SH-SY5Y (cell line): ENCODE results near the gene PAX2.

Experiments
- GATA2 ChIP-seq: IDR thresholded peaks from 2 replicates; pipeline ENCODE4 v1.6.1; 2011; ENCODE audit warnings: mild to moderate bottlenecking, low read depth, low read length
- GATA3 ChIP-seq: IDR thresholded peaks from 2 replicates; pipeline ENCODE4 v1.6.1; 2011; ENCODE audit warnings: low read depth, mild to moderate bottlenecking, low read length, moderate library complexity

DNA sequence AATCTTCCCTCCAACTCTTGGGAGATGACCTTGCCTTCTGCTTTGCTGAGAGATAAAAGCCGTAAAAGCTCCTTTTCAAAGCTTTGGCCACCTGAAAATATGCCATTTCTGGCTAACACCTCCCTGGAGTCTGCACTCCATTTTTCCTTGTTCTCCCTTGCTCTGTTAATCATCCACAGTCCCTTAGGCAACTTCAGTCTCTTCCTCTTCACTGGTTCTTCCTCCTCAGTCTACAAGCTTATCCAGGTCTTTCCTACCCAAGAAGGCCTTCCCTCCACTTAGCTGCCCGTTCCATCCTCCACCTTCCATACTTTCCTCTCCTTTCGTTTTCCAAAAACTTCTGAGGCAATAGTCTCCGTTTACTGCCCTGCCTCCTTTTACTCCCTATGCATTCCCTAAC, 30.5 kb downstream of the PAX2 start:
- TF ChIP-seq GATA2 (no peak), GATA3 (no peak)
